Colon (tissue), 2 donors: ENCODE data around the gene ATP5PF.
"Not testable (repeated sequence)": the region's sequence is repeated elsewhere in the genome, so short reads cannot be mapped to it uniquely, and the experiment has no call there.

Experiments used
- FAIRE-seq: peaks from 2 replicates; lab custom pipeline; 2012; peaks lifted over from hg19 to GRCh38; lab: Jason Lieb, UNC
- donor health status: control.
- donor health status: control.

ATP5PF gene

DNA sequence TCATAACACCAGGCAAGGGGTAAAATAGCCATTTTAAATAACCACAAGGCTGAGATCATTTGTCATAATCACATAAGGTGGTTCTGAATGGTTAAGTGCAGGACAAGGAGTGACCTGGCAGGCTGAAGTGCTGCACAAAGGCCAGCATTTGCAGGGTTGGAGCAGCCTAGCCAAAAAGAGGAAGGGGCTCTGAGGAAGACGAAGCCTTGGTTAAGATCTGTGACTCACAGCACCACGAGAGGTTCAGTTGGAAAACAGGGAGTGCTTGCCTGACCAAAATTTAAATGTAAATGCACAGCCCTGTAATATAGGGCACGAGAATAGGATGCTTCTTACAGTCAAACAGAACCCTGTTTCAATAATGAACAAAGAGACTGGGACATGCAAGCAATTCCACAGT is 12.1 kb downstream of the ATP5PF start:
- FAIRE-seq, result no peak

DNA sequence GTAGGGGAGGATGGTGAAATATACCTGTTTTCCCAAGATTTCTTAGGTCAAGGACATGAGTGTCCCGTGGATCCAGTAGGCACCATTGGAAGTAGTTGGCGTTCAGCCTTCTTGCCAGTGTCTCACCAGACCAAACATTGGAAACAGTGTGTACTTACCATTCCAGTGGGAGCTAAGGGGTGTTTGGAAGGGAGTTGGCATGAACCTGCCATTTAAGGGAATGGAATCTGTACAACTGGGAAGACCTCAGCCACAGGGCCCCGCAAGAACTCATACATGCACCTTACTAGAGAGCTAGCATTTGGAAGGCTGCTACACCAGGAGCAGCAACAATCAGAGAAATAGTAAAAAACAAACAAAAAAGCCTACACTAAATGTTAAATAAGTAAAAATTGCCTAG is 12.7 kb downstream of the ATP5PF start:
- FAIRE-seq, result no peak

DNA sequence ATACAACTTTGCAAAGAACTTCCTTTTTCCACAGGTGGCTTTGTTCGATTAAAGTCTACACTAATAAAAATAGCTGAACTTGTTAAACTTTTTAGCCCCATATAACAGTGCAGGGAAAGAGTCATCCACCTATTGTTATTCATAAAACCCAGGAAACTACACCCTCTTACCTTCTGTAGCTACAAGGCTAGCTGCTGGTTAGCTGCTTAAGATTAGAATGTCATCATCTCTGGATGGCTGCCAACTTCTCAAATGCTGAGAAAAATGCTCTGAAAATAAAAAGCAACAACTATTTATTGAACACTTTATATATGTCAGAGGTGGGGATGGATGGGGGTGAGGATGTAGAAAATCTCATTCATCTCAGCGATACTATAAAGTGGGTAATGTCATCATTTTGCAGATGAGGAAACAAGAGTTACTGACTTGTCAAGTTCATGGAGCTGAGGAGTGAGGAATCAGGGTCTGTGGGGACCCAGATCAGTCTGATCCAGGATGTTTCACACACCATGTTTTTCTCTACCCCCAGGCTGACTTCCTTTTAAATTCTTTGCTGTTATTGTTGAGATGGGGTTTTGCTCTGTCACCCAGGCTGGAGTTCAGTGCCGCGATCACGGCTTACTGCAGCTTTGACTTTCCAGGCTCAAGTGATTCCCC is 17.1 kb downstream of the ATP5PF start:
- FAIRE-seq, result no peak

DNA sequence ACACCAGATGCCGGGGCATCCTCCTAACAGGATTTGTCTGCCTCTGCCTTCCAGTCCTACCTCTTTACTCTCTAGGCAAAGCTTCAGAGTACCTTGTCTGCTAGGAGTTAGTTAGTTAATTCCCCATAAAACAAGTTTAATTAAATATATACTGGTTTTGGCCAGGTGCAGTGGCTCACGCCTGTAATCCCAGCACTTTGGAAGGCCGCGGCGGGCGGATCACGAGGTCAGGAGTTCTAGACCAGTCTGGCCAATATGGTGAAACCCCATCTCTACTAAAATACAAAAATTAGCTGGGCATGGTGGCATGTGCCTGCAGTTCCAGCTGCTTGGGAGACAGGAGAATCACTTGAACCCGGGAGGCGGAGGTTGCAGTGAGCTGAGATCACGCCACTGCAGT is 20.6 kb downstream of the ATP5PF start:
- FAIRE-seq, result not testable (repeated sequence)

DNA sequence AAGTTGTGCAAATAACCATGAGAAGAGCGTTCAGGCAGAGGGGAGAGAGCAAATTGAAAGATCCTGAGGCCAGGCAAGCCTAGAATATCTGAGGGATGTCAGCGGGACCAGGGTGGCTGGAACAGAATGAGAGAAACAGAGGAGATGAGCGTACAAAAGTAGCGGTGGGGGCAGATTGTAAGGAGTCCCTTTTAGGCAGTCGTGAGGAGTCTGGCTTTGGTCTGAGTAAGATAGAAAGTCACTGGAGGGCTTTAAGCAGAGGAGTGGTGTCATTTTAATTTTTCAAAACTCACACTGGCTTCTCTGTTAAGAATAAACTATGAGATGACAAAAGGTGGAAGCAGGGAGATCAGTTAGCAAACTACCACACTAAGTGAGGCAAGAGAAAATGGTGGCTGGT is 24.2 kb downstream of the ATP5PF start:
- no peak for FAIRE-seq

DNA sequence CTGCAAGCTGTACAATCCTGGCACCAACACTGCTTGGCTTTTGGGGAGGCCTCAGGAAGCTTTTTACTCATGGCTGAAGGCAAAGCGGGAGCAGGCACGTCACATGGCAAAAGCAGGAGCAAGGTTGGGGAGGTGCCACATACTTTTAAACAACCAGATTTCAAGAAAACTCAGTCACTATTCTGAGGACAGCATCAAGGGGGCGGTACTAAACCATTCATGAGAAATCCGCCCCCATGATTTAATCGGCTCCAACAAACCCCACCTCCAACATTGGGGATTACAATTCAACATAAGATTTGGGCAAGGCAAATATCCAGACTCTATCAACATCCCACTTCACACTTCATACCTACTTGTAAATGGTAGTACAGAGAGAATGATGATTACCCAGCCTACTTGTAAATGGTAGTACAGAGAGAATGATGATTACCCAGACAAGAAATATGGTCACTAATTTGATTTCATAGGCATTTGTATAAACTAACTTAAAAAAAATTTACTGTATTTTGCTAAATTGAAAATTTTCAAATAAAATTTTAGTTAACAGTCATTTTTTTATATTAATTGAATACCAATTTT is 24.9 kb downstream of the ATP5PF start:
- FAIRE-seq, result no peak

DNA sequence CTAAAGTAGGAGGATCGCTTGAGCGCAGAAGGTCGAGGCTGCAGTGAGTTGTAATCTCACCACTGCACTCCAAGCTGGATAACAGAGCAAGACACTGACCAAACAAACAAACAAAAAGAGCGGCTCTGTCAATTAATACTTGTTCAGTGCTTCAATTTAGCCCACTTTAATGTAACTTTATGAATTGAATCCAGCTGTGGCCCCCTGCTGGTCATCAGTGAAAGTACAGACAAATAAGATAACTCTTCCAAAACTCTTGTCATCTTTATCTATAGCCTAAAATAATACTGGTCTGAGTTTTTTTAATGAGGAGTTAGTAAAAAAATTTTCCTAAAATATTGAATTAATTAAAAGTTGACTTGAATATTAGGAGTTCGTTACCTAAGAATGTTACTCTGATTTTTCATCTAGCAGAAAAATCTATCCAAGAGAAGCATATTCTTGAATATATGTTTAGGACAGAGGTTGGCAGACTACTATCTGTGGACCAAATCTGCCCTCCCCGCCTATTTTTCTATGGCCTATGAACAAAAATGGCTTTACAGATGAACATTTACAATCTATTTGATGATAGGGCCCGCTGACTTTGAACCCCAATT is 26.1 kb downstream of the ATP5PF start:
- FAIRE-seq, result no peak

DNA sequence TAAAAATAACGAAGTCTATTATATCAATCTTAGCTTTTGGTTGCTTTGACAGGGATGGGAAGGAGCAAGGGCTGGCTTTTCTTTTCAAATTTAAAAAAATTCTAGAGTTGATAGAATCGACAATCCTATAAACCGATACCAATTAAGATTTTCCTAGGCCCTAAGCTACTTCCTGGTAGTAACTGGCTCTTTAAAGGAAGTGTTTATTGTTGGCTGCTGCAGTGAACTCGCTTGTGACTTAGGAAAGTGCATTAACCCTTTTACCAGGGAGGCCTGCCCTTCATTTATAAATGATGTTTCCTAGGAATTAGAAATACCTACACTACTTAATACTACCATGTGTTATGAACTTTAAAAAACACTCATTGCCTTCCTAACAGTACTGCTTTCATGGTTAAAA is 33.2 kb downstream of the ATP5PF start:
- FAIRE-seq, result no peak

DNA sequence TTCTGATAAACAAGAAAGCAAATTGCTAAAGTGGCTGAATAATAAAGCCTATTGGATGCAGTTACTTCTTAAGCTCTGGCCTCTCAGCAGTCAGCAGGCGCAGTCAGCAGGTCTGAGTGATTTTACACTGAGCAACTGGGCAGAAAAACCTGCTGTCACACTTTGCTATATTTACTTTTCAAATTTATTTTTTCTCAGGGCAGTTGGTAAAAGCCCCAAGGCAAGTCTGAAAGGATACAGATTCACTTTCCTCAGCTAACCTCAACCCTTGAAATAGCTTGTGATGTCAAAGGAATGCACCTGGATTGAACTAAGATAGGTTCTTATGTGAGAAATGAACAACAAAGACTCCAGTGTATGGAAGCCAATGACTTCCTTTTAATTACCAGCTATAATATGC is 34.0 kb downstream of the ATP5PF start:
- FAIRE-seq, result no peak

DNA sequence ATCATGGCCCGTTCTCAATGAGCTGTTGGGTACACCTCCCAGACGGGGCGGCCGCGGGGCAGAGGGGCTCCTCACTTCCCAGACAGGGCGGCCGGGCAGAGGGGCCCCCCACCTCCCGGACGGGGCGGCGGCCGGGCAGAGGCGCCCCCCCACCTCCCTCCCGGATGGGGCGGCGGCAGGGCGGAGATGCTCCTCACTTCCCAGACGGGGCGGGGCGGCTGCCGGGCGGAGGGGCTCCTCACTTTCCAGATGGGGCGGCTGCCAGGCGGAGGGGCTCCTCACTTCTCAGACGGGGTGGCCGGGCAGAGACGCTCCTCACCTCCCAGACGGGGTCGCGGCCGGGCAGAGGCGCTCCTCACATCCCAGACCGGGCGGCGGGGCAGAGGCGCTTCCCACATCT is 39.2 kb downstream of the ATP5PF start:
- FAIRE-seq, result not testable (repeated sequence)

DNA sequence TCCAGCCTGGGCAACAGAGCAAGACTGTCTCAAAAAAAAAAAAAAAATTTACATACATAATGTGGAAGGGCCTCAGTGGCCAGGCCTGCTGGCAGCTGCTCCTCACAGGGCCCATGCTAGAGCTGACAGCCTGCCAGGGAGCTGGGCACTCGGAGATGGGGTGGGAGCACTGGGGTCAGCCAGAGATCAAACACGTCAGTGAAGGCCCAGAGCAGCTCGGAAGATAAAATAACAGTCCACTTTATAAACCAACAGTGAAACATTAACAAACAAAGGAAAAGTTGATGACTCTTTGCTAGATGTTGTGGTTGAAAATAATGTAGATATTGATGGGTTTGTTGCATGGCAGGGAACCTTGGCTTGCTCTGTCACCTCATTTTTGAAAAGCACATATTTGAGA is 42.7 kb downstream of the ATP5PF start:
- FAIRE-seq, result no peak

DNA sequence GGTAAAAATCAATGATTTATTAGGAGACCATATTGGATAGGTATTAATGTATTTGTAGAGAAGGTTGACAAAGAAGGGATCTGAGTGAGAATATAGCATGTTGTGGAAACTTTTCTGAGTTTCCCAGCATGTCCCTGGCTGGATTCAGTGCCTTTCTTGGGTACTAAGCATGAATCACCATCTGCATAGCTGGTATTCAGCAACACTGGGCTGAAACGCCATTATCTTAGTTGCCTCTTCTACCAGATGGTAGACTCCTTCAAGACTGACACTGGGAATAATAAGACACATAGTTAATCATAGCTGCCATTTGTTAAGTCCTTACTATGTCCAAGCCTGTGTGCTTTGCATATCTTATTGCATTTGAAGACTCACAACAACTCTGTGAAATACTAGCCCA is 45.5 kb downstream of the ATP5PF start:
- no peak for FAIRE-seq

DNA sequence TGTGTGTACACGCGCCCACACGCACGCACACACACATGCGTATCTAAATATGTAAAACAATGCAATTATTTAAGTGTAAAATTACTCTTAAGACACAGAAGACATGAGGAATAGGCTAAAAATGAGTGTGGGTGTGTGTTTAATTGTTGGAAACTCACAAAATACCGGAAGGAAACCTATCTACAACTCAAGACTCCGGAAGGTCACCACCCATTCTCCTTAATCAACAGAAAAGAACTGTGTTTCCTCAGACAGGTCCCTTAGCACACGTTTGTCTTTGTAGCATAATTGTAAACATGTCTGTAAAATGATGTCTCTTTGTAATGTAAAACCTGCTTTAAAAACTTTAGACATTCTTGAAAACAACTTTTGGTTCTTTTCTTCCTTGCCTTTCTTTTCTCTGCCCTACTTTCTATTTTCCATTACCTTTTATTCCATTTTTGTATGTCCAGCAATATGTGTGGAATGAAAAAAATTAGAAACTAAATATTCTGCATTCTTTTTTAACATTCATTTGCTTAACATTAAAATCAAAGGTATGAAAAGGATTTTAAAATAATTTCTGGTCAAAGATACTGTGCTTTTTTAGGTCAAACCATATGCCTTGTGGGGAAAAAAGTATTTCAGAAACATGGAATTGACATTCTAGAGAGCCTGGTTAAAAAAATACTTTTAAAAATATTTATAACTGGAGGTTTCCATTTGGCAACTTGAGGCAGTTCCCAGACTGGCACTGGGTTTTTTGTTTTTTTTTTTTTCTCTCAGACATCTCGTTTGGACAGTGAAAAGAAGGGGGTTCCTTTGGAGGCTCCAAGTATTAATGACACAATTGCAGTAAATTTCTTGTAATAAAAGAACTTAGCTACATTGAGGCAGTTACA is 46.2 kb downstream of the ATP5PF start:
- FAIRE-seq, result no peak

DNA sequence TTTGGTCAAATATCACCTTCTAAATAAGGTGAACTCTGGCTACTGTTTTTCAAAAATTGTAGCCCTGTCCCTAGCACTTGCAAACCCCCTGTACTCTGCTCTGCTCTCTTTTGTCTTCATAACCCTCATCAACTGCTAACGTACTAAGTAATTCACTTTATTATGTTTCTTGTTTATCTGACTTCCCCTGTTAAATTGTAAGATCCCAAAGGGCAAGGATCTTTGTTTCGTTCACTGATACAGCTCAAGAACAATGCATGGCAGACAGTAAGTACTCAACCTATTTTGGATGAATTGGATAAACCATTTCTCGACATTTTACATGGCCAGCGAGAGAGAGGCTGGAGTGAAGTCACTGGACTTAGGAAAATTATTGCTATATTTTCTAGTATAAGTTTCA is 46.9 kb downstream of the ATP5PF start:
- FAIRE-seq, result no peak

DNA sequence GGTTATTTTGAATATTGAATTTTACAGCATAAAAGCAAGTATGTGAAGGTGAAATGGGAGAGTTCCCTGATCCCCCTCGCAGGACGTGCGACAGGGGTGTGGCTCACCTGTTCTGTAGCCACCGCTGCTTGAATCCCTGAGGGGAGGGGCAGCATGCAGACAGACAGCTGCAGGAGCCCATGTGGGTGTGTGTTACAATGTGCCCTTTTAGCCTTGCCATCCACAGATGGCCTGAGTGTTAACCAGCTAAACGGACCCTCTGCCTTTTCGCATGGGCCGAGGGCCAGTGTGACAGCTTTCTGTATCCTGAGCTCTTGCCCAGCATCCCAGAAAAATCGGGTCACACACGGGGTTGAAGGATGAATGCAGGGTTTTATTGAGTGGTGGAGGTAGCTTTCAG is 52.3 kb downstream of the ATP5PF start:
- FAIRE-seq, result no peak

DNA sequence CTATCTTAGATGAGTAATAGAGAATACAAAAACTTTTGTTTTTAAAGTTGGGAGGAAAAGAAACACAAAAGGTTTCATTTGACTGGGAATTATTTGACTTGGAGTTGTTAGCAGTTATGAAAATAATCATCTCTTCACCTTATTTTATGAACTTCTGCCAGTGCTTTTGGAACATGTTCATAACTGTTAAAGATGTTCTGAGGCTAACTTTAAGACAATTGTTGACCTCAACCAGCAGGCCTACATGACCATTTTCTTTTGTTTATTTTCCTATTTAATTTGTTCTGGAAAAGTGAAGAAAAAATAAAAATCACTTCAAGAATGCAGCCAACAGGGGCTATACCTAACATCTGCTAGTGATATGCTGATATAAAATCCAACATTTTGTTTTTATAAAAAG is 58.3 kb downstream of the ATP5PF start:
- FAIRE-seq, result no peak
